OCI-LY7 (cell line): ENCODE results near the gene AGMO.

Experiments
- EZH2phosphoT487 ChIP-seq: fragments of 200-600 bp; sonication (generic); IDR thresholded peaks from 2 replicates; pipeline ENCODE4 v1.6.1; 2018; ENCODE audit warnings: low read depth, borderline replicate concordance, mild to moderate bottlenecking, mixed run types, antibody characterized with exemption, low read length, moderate library complexity, mixed read lengths
- TF ChIP-seq, protein P1 (sequence below): fragments of 200-600 bp; sonication (generic); conservative IDR thresholded peaks from 2 replicates; pipeline ENCODE4 v1.5.1; 2014; ENCODE audit warnings: mild to moderate bottlenecking, antibody characterized with exemption, low read length, moderate library complexity, mixed read lengths

DNA sequence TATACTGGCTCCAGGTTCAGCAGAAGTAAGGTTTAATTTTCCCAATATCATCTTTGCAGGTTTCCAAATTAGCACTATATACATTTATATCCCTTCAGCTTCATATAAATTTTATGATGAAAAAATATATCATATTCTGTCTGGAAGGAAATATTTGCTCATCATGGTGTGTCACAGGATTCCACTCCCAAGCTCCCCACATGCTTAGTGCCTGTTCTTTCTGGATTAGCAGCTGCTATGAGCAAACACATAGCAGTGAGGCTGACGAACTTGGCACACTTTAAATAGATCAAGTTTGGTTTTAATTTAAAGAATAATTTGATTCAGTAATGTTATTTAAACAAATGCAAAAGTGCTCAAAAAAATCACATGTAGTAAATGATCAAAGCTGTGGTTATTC lies 251.9 kb downstream of the AGMO start:
- TF ChIP-seq, protein P1, sequence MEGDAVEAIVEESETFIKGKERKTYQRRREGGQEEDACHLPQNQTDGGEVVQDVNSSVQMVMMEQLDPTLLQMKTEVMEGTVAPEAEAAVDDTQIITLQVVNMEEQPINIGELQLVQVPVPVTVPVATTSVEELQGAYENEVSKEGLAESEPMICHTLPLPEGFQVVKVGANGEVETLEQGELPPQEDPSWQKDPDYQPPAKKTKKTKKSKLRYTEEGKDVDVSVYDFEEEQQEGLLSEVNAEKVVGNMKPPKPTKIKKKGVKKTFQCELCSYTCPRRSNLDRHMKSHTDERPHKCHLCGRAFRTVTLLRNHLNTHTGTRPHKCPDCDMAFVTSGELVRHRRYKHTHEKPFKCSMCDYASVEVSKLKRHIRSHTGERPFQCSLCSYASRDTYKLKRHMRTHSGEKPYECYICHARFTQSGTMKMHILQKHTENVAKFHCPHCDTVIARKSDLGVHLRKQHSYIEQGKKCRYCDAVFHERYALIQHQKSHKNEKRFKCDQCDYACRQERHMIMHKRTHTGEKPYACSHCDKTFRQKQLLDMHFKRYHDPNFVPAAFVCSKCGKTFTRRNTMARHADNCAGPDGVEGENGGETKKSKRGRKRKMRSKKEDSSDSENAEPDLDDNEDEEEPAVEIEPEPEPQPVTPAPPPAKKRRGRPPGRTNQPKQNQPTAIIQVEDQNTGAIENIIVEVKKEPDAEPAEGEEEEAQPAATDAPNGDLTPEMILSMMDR: no peak
- TF ChIP-seq EZH2phosphoT487: no peak
